ENCODE data around the gene ALG8.
"Not testable (repeated sequence)": the region's sequence is repeated elsewhere in the genome, so short reads cannot be mapped to it uniquely, and the experiment has no call there.

The ALG8 gene

DNA sequence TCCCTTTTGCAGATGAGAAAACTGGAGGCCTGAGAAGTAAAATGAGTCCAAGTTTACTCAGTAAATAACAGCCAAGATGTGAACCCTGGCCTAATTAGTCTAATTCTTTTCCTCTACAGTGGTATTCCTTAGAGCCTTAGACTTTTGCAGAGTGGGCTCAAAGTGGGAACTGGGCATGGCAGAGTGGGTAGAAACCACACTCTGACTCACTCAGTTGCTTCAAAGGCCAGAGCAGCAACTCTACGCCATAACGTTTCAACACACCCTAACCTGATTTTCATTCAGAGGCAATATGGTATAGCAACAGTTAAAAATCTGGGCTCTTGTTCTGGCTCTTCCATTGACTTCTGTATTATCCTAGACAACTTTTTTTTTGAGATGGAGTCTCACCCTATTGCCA lies 73.0 kb downstream of the ALG8 start:
- no peak for DNase-seq

GRCh38 chr11:78065203-78065602 lies 74.2 kb downstream of the ALG8 start:
- no peak for DNase-seq

GRCh38 chr11:78063440-78064181 lies 75.8 kb downstream of the ALG8 start, which contains the start of gene THRSP:
TSS of gene THRSP (plus strand) at chr11:78063861. CDS start at chr11:78063882, 21 bp downstream.
- DNase-seq = no peak

DNA sequence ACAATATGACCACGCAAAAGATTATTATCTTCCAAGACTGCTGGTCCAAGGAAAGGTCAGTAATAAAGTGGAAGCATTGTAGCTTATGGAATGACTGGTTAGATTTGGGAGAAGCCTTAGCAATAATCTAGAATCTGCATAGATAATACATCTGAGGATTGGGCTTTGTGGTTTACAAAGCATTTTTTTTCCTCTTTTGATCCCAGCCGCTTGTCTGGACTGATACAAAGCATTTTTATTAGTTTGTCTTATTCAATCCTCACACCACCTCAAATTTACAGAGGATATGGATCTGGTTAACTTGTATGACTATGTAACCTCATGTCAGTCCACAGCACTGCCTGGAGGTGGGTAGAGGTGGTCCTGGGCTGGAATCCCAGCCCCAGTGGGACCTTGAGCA lies 76.8 kb downstream of the ALG8 start:
- DNase-seq = no peak

GRCh38 chr11:78061921-78062311 lies 77.5 kb downstream of the ALG8 start:
- DNase-seq = no peak

DNA sequence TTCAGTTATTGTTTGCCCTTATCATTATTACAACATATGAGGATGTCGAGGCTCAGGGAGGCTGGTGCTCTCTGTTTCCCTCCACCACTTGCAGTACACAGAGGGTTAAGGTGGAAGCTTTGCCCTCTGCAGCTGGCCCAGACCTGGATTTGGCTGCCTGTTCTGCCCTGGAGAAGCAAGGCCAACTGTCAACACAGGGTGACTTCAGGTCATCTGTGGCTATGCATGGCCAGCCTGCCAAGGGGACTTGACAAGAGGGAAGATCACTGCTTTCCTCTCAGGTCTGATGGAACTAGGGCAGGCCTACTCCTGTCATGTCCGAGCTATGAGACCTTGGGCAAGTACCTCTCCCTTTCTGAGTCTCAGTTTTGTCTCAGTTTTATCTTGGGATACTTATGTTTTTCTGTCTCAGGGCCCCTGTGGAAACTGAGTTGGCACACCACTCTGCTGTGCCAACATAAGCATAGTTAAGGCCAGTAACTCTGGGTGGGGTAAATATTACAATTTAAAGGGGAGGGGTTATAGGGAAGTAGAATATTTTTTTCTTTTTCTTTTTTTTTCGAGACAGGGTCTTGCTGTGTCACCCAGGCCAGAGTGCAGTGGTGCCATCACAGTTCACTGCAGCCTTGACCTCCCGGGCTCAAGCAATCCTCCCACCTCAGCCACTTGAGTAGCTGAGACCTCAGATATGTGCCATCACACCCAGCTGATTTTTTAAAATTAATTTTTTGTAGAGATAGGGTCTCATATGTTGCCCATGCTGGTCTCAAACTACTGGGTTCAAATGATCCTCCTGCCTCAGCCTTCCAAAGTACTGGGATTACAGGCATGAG lies 78.1 kb downstream of the ALG8 start:
- DNase-seq = no peak

DNA sequence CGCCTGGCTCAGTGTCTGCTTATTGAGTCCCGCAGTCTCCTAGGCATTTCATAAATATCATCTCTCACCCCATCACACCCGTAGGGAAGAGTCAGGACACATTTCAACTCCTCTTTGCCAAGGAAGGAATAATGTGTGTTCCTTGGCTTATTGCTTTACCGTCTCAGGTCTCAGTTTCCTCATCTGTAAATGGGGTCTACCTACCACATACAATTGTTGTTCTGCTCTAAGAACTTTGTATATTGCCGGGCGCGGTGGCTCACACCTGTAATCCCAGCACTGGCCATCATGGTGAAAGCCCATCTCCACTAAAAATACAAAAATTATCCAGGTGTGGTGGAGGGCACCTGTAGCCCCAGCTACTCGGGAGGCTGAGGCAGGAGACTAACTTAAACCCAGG lies 78.9 kb downstream of the ALG8 start:
- no peak for DNase-seq

DNA sequence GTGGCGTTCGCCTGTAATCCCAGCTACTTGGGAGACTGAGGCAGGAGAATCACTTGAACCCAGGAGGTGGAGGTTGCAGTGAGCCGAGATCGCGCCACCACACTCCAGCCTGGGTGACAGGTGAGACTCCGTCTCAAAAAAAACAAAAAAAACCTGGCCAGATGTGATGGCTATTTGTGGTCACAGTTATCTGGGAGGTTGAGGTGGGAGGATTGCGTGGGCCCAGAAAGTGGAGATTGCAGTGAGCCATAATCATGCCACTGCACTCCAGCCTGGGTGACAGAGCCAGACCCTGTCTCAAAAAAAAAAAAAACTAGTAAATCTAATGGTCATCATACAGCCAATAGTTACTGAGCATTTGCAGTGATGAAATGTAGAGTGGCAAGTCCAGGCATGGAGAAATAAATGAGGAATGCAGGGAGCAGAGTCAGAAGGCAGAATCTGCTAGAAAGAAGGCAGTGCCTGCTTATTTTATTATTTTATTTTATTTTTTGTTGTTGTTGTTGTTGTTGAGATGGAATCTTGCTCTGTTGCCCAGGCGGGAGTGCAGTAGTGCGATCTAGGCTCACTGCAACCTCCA lies 79.6 kb downstream of the ALG8 start:
- not testable (repeated sequence) for DNase-seq

DNA sequence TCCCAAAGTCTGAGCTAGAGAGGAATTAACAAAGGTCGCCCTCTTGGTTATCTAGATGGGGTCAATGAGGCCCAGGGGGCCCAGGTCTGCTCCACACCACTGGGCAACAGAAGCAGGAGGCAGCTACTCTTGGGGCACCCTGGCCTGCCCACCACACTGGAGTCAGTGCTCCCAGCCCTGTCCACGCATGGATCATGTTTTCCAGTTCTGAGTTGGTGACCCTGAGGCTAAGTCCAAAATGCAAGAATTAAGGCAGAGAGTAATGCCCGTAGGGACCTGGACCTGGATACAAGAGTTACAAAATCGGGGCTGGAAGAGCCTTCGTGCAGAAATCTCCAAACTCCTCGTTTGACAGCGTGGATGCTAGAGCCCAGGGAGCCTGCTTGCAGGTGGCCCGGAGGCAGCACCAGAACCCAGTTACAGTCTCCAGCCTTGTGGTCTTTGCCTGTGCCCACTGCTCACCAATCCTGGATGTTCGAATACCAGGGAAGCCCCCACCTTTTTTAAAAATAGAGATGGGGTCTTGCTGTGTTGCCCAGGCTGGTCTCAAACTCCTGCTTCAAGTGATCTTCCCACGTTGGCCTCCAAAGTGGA lies 81.9 kb downstream of the ALG8 start:
- DNase-seq = no peak

DNA sequence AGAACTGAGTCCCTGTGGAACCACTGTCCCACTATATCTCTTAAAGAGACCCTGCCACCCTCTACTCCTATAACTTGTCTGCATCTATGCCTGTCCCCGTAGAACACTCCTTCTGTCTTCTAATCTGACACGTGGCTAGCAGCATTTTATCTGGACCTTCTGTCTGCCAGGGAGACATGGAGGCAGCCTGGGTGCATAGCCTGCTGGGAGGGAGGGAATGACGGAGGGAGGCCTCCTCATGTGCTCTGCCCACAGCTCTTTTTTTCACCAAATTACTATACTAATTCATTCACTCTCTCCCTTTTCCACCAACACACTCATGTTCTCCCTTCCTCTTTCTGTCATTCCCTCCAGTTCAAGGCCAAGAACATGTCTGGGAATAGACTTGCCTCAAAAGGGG lies 83.3 kb downstream of the ALG8 start:
- no peak for DNase-seq

- no peak for DNase-seq
Measured at GRCh38 chr11:78054971-78055370, 84.5 kb downstream of the ALG8 start.

DNA sequence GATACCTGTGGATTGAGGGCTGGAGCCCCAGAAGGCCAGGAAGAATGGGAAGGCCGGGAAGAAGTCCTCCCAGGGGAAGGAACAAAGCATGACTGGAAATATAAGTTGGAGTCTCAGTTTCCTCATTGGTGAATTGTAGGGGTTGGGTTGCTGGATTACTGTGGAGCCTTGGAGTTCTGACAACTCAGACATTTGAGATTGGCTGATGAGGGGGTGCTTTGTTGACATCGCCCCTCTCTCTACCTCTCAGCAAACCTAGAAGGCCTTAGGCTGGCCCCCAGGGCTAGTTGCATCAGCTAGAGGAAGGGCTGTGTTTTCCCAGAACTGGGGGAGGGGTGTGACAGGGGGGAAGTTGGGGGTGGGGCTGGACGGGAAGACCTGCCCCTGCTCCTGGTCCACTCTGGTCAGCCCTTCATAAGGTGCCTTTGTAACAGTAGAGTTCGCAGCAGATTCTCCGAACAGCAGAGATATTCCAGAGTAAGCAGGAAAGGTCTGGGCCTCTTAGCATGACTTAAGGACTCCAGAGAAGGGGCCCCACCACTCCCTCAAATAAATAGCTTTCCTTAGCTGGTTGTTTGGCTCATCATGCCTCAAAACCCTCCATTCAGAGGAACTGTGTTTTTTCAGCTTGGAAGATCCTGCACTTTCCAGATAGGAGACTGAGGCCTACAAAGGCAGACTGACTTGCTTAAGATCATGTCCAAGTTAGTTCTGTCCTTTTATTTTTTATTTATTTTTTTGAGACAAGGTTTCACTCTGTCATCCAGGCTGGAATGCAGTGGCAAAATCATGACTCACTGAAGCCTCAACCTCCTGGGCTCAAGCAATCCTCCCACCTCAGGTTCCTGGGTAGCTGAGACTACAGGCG lies 88.2 kb downstream of the ALG8 start:
- no peak for DNase-seq

Measured in NCI-H146 (cell line).